Activated CD4-positive, alpha-beta T cell treated with anti-CD3 and anti-CD28 coated beads, Interleukin-2, Interleukin-6, amounts not matched to agents 100 ng/mL and 50 ng/mL, durations not matched to agents 16 hours and 8 hours (primary cell): Measurements from ENCODE around the gene RPTOR.

ENCODE experiments used
- DNase-seq: peaks from one replicate; pipeline ENCODE4 v3.0.0-alpha.2; 2020

Gene RPTOR

DNA sequence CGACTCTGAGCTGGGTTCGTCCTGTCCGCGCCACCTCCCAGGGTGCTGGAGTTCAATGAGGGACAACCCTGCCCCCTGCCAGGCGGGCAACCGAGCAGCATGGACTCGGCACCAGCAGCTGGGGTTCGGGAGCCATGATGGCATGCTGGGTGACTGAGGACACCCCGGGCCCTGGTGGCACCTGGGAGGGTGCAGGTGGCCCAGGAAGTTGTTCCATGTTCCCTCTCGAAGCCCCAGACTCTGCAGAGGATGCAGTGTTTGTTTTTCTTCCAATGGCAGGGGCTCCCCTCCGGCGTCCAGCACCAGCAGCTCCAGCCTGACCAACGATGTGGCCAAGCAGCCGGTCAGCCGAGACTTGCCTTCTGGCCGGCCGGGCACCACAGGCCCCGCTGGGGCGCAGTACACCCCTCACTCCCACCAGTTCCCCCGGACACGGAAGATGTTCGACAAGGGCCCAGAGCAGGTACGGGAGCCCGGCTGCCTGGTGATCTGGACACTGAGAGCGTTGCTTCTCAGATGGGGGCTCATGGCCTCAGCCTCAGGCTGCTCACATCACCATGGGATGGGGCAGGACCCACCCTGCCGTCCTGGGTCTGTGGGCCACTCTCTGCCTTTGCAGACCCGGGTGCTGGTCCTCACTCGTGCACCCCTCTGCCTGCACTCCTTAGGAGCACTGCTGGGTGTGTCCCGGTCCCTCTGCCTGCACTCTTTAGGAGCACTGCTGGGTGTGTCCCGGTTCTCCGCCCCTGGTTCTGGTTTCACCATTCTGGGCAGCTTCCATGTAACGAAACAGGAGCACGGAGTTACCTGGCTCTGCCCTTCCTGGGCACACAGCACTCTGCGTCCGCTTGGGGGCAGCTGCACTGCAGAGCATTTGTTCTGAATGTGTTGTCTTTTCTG lies 378.8 kb downstream of the RPTOR start:
- no peak for DNase-seq

DNA sequence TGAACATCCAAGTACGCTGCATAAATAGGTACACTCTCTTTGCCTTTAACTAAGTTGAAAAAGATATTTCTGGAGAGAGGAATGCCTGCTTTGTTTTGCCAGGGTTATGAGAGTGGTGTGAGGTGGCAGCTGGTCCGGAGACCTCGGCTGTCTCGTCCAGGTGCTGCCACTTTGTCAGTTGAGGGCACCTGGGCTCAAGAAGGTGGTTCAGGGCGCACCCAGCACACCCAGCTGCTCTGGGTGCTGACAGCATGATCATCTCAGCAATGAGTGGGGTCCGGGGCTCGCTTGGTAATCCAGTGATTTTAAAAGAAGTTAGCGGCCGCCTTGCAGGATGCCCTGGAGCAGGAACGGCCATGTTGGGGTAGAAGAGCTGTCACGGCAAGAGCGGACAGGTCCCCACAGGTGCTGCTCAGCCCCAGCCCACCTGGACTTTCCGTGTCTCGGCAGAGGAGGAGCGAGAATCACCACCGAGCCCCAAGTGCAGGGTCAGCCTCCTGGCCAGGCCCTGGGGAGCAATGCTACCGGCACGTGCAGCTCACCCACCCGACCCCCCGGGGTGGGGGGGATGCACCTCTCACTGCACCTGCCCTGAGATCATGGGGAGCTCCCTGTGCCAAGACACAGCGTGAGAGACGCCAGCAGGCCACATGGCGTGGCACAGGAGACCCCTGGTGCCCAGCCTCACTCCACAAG lies 379.6 kb downstream of the RPTOR start:
- no peak for DNase-seq

DNA sequence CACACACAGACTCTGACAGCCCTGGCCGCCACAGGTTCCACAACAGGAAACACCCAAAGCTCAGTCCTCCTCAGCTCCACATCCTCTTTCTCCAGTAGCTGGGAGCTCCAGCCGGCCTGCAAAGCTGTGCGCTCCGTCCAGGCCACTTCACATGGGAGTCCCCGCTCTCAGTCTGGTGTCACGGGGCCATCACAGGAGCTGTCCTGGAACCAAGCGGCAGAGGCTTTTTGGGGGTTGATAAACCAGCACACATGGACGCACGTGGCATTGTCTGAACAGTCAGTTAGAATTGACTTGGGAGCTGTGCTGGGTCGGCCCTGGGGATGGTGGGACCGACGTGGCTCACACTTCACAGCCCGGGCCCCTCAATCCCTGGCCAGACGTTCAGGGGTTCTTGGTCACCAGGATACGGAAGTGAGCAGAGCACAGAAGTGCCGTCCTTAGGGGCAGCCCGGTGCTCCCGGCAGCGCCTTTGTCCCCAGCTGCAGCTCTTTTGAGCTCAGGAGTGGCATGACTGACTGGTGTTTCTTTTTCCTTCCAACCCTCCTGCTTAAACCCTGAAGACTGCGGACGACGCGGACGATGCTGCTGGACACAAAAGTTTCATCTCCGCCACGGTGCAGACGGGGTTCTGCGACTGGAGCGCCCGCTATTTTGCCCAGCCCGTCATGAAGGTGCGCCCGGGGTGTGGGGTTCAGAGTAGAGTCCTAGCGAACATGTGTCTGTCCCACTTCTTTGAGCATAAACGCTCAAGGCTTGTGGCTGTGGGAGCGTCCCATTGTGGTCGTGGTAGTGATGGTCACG lies 380.4 kb downstream of the RPTOR start:
- DNase-seq: no peak

DNA sequence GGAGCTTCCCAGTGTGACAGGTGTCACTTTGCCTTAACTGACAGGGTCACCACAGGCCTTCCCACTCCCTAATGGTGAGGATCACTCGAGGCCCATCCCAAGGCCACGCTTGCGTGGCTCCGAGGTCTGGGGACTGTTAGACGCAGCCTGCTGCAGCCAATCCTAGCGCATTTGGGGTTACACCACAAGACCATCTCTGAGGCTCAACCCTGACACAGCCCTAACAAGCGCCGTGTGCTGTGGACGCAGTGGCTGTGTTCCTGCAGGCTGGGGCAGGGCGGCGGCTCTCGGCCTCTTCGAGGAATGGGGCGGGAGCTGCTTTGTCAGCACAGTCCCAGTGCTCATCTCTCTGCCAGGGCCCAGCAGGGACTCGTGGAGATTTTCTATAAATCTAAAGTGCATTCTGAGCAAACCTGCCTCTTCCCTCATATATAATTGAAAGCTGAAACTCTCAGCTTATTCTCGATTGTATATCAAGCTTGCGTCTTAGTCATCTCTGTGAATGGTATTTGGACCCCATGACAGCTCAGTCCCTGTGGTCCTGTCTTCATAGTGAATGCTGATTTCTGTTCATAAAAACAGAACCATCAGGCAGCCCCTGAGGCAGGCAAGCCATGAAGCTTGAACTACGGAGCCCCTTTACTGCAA lies 381.2 kb downstream of the RPTOR start:
- DNase-seq: no peak

DNA sequence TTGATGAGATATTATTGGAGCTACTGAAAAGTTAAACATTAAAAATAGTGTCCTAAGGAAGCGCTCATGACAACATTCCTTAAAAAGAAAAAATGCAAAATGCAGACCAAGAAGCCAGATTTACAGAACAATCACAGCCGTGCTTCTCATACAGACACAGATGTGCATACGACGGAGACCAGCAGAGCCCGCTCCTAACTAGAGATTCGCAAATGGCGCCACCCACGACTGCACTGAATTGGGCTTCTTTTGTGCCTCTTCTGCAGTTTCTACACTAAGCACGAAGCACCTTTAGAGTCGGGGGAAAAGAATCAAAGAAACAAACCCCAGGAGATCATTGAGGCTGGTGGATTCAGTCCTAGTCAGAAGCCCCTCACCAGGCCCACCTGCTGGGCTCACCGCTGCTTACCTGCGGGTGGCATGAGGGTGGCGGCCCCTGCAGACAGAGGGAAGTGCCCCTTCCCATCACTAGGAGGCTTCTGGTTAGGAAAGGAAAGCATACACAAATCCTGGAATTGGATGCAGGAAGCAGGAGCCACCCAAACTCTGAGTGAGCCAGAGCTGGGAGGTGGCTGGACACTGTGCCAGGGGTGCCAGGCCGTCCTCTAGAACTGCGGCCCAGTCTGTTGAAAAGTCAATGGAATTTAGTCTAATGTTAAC lies 382.1 kb downstream of the RPTOR start:
- DNase-seq: no peak

DNA sequence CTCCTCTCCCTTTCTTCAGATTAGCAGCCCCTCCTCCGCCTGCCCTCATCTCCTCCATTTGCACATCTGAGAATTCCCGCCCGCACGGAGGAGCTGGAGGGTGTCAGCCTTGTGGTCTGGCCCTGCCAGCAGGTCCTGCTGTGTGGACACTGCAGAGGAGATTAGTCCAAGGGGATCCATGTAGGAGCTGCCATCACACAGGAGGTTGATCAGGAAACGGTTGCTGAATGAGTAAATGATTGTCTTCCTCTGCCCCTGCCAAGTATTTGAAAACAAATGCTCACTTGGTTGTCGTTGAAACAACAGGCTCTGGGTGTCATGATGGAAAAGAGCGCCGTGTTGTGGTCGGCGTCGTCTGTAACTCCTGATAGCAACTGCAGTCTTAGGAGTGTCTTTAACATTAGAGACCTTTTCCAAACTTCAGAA lies 383.2 kb downstream of the RPTOR start:
- DNase-seq: no peak

DNA sequence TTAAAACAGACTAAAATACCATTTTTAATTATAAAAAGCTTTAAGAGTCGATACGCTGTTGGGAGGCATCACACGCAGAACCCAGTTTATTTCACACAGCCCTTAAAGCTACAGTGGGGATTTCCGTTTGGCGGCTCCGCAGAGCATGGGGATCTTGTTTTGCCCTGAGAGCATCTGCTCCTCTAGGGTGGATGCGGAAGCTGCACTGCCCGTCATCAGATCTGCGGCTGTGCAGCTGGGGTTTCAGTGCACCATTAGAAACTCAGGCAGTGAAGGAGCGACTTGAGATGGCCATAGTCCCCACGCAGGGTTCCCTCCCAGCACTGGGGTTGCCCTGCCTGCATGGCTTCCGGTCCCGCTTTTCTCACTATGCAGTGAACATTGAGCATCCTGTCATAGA lies 384.8 kb downstream of the RPTOR start:
- no peak for DNase-seq

DNA sequence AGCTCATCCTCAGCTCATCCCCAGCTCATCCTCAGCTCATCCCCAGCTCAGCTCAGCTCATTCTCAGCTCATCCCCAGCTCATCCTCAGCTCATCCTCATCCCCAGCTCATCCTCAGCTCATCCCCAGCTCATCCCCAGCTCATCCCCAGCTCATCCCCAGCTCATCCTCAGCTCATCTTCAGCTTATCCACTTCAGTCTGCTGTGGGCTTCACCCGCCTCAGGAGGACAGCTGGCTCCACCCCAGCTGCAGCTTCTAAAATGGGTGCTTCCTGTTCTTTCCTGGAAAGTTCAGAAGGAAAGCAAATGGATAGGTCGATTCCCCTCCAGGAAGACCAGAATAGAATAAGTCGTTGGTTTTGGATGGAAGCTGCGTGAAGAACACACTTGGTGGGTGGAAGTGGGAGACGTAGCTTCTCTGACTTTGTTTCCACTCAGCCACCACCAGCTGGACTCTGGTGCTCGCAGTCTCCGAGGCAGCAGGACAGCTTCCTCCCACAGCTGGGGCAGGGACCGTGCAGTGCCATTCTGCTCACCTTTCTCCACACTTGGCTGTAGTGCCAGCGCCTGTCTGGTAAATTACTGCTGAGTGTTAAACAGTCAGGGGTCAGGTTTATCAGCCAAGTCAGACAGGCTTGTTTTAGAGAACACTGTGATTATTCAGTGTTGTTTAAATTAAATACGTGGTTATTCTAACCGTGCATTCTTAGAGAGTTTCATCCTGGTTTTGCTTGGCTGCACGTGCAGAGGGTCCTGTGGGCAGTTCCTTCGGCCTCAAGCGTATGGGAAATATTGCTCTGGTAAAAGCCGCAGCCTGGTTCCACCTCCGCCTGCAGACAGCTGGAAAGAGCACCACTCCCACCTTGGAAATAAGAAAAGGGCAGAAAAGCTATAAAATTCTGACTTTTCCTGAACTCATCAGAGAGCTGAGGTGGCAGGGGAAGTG lies 386.0 kb downstream of the RPTOR start:
- no peak for DNase-seq

DNA sequence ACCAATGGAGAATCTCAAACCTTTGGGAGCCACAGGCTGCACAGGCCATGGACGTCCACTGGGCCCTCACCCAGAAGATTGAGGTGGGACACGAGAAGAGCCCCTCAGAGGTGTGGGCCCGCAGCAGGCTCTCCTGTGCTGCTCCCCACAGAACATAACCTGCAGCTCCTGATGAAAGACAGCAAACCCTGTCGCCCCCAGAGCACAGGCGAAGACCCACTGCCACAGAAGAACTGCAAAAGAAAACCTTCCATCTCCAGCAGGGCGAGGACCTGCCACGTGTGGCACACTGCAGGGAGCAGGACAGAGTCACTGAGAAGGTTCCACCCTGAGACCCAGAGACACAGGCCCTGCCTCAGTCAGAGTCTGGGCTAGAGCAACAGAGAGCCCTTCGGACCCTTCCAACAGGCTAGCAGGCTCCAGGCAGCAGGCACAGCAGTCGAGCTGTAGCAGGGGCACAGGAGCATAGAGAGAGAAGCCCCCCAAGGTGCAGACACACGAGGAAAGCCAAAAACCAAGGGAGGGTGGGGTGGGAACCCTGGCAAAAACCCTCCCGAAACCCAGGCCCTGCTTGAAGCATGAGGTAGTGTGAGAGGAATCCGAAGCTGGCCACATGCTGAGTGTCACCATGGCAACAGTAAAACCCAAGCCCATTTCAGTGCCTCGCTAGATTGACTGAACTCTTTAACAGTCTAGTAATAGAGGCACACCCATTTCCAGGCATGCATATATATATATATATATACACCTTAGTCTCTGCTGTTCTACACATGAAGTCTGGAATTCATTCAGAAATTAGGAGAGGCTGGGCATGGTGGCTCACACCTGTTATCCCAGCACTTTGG lies 387.0 kb downstream of the RPTOR start:
- no peak for DNase-seq

DNA sequence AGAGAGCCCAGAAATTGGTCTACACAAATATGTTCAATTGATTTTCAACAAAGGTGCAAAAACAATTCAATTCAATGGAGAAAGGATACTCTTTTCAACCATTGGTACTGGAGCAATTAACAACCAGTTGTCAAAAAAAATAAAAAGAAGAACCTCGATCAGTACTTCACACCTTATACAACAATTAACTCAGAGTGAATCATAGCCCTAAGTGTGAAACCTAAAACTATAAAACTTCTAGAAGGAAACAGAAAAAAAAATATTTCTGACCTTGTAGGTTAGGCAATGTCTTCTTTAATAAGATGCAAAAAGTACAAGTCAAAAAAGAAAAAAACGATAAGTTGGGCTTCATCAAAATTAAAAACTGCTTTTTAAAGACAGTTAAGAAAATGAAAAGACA lies 390.9 kb downstream of the RPTOR start:
- DNase-seq: no peak

DNA sequence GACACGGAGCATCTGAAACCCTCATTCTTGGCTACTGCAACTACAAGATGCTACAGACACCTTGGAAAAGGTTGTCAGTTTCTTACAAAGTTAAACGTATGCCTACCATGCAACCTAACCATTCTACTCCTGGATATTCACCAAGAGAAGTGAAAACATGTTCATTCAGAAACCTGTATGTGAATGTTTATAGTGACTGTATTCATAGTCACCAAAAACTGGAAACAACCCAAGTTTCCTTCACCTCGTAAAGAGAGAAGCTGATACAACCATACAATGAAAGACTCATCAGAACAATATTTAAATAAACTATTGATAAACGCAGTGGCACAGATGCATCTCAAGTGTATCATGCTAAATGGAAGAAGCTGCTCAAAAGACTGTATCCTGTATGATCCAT lies 391.6 kb downstream of the RPTOR start:
- no peak for DNase-seq

DNA sequence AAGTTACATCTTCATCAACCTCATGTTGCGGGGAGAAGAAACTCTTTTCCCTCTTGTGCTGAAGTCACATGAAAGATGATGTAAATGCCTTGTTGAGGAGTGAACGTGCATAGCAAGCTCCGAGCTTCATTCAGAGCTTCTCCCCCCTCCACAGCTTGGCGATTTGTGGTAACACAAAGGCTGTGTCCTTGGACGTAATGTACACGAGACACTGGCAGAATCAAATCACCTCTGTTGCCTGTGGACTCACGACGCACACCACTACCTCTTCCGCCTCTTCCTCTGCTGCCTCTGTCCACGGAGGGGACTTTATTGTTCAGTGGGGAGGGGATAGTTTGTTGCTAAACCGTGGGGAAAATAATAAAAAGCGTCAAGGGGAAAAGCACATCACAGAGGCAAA lies 392.1 kb downstream of the RPTOR start:
- no peak for DNase-seq

DNA sequence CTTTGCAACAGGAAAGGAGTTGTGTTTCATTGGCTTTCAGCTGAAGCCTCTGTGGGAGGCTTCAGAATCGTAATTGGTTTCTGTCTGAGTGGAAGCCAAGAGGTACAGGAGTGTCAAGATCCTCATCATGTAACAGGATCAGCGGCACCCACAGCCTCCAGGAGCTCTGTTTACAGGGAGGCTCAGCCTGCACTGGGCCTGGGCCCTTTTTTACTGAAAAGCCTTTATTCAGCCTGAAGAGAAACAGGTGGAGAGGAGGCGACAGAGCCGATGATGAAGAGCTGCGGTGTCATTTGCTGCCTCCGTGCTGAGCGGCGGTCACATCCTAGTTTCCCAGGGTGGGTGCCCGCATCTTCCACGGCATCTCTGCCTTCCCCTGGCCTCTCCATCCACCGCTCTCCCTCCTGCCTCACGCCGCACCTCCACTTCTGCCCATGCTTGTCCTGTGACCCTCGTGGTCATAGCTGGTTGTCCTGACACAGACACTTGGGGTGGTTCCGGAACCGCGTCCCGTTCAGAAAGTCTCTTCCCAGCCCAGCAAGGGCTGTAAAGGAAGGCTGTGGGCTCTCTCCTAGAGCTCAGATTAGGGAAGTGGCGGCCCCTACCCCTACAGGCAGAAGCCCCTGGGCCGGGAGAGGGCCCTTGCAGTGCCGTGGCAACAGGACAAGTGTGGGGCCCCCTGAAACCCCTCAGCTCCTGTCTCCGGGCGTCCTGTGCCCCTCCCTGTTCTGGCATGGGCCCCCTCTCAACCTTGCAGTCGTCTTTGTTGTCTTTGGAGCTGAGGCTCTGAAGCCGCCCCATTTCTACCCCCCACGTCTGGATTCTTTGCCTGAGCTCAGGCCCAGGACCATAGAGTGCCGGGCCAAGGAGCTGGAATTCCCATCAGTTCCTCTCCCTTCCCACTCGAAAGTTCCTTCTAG lies 393.1 kb downstream of the RPTOR start:
- no peak for DNase-seq

DNA sequence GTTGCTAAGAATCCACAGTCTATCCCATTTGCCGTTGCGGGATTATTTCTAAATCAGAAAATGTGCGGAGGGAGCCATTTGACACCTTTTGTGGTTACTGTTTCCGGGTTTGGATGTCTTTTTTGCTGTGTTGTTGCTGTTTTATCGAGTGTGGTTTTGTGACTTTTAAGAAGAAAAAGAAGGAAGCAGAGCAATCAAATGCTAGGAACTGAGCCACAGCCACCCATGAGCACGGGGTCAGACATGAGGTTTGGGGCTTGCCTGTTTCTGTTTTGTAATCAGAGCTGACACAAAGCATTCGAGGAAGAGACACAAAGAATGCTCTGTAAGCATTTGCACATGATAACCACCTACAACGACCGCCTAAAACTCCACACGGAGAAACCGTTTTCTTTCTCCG lies 393.9 kb downstream of the RPTOR start:
- peak; percentile 74 for DNase-seq

DNA sequence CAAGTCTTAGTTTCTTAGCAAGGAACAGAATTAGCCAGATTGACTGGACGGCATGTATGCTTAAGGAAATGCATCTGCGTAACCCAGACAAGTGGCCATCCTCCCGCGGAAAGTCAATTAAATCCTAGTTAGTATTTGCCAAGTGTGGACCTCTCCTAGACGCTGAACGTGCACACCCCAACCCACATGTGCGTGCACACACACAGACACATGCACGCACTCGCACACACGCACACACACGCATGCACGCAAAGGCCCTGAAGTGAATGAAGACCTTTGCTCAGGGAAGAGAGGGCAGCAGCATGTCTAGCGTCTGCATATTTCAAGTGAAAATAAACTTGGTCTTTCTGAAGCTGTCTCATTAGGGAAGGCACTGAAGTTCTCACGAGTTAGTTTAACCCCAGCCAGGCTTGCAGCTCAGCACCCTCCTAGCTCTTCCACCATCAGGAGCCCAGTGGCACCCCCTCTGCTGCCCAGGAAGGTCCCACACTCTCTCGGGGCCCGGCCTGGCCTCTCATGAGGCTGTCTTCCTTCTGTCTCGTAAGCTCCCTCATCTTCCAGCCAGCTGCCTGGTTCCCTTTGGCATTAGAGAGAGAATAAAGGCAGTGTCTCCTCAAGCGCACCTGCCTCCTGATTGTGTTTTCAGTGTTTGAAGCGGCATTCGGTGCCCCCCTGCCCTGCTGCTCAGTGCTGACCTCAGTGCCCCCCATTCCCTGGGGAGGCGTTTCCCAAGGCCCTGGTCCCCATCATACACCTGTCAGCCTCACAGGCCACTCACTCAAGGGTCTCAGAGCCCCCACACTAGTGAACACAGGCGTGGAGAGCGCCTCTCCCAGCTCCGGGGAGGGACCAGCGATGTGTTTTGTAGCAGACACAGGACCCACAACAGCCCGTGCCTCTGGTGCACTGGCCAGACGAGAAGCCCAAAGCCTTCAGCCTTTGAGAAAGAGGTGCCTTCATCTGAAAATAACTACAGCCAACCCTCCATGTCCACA lies 394.8 kb downstream of the RPTOR start:
- no peak for DNase-seq

DNA sequence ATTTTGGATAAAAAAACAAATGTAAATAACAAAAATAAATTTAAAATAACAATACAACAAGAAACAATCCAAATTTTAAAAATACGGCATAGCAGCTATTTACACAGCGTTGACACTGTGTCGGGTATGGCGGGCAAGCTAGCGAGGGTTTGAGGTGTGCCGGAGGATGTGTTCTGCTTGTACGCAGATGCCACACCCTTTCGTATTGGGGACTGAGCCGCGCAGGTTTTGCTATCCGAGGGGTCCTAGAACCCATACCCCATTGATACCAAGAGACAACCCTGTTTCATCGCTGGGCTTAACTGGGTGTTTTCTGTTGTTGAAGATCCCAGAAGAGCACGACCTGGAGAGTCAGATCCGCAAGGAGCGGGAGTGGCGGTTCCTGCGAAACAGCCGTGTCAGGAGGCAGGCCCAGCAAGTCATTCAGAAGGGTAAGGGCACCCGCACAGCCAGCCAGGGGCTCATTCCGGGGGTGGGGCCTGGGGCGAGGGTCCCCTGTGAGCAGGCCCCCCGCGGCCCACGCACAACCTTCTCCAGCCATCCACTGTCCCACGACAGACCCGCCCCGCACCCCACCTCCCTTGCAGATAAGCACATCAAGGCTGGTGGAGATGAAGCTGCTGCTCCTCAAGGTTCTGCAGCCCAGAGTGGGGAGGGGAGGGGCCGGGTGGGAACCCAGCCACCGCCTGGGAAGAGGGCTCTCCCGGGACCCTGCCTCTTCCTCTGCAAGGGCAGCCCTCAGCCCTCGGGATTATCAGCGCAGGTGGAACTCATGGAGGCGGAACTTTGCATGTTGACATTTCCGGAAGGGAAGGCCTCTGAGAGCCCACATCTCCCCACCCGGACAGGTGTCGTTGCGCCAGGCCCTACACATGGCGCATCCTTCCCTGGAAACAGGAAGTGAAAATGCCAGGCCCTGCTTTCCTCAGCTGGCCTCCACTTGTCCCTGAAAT lies 395.8 kb downstream of the RPTOR start:
- DNase-seq: no peak

DNA sequence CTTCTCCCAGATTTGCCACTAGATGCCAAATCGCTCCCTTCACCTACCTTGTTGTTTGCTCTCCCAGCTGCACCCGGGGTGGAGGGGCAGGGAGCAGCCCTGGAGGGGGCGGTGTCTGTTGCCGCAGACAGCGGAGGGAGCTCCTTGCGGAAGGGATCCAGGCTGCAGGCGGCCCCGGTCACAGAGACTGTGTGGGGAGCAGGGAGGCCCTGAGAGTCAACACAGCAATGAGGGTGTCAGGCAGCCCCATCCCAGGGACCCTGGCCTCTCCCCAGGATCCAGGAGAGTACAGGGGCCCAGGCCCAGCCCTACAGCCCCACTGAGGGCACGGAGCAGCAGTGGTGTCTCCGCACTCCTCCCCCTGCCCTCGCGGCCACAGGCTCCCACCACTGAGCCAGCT lies 396.5 kb downstream of the RPTOR start:
- DNase-seq: no peak
